Measurements from ENCODE around the gene FBXO31.

The FBXO31 gene

GRCh38 chr16:87330257-87330624 is 53.3 kb downstream of the FBXO31 start (continued):
- TF ChIP-seq ZNF354C (tag by site-specific recombination; IDR thresholded peaks at IDR 0.05; ENCODE audit: borderline replicate concordance, low read depth) = no peak
- no peak for TF ChIP-seq ZBTB26 (tag by site-specific recombination; optimal IDR thresholded peaks at IDR 0.05)
- TF ChIP-seq TRIM28 (IDR thresholded peaks at IDR 0.05; ENCODE audit: borderline replicate concordance, low read length) = no peak

- Histone ChIP-seq H3K4me3 (ENCODE audit: low read depth, low read length) (no peak overlapping the region), H3K27ac (ENCODE audit: extremely low read depth, low read depth, low read length) (no peak overlapping the region), H3K36me3 (ENCODE audit: control insufficient read depth in 2 of 2, insufficient read depth in 1 of 2, low read length in 2 of 2) (peaks cover 0 to 68% of the 10 kb centered on the region in 2 experiments; a peak in 1 of 3 replicates), H3K9me3 (ENCODE audit: control insufficient read depth, insufficient read depth, low read depth, low read length) (no peaks in the 10 kb centered on the region), H3K4me1 (ENCODE audit: control insufficient read depth, insufficient read depth, low read length) (no peaks in the 10 kb centered on the region)
- ChIA-PET POLR2A (no interaction called here), CTCF (no interaction called here)
- no peak for TF ChIP-seq ATF2 (tag by site-specific recombination; IDR thresholded peaks at IDR 0.05; ENCODE audit: low read depth)
- TF ChIP-seq ZNF624 (tag by site-specific recombination; IDR thresholded peaks at IDR 0.05) = no peak
- TF ChIP-seq ZBTB8A (tag by site-specific recombination; IDR thresholded peaks at IDR 0.05) = no peak
- no peak for TF ChIP-seq ZSCAN23 (tag by site-specific recombination; IDR thresholded peaks at IDR 0.05)
- TF ChIP-seq OSR2 (tag by site-specific recombination; IDR thresholded peaks at IDR 0.05) = no peak
These were observed 53.9 kb downstream of the FBXO31 start for GRCh38 chr16:87329436-87330256.

DNA sequence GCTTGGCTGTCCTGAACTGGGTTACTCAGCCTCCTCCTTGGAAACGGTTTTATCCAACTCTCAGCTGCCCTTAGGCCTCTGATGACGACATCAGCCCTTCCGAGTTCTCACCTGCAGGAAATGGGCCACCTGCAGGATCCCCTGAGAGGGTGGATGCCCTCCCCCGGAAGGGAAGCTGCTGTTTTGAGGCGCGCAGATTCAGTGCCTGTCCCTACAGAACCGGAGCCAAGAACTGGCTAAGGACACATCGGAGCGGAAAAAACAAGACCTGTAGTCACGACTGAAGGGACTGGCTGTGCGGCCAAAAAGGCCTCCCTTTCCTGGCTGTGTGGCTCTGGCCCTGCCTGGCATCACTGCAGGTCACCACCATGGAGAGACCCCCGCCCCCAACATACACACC is 54.7 kb downstream of the FBXO31 start:
- POLR2A ChIA-PET = no interaction called here
- Histone ChIP-seq H3K9me3 (ENCODE audit: control insufficient read depth, insufficient read depth, low read depth, low read length) (no peaks in the 10 kb centered on the region), H3K27ac (ENCODE audit: extremely low read depth, low read depth, low read length) (no peak overlapping the region), H3K4me1 (ENCODE audit: control insufficient read depth, insufficient read depth, low read length) (no peaks in the 10 kb centered on the region), H3K36me3 (ENCODE audit: control insufficient read depth in 2 of 2, insufficient read depth in 1 of 2, low read length in 2 of 2) (peaks cover 0 to 60% of the 10 kb centered on the region in 2 experiments; a peak in 1 of 3 replicates), H3K4me3 (ENCODE audit: low read depth, low read length) (no peak overlapping the region)
- TF ChIP-seq YY2 (tag by site-specific recombination; IDR thresholded peaks at IDR 0.05) (no peak), SCRT1 (tag by site-specific recombination; IDR thresholded peaks at IDR 0.05; ENCODE audit: borderline replicate concordance) (no peak), ZNF18 (tag by site-specific recombination; IDR thresholded peaks at IDR 0.05) (no peak), ZNF664 (tag by site-specific recombination; IDR thresholded peaks at IDR 0.05) (no peak), ZNF274 (IDR thresholded peaks at IDR 0.05; ENCODE audit: low read length) (no peak), ZNF274 (tag by site-specific recombination; IDR thresholded peaks at IDR 0.05; ENCODE audit: borderline replicate concordance) (no peak), ZNF670 (tag by site-specific recombination; IDR thresholded peaks at IDR 0.05; ENCODE audit: low read depth) (no peak), ZBTB1 (tag by site-specific recombination; IDR thresholded peaks at IDR 0.05) (no peak), ZNF514 (tag by site-specific recombination; IDR thresholded peaks at IDR 0.05) (no peak), ZSCAN23 (tag by site-specific recombination; IDR thresholded peaks at IDR 0.05) (no peak), ZNF785 (tag by site-specific recombination; IDR thresholded peaks at IDR 0.05) (no peak), SP2 (tag by site-specific recombination; IDR thresholded peaks at IDR 0.05) (no peak), SCRT2 (tag by site-specific recombination; IDR thresholded peaks at IDR 0.05) (no peak), ZNF184 (tag by site-specific recombination; IDR thresholded peaks at IDR 0.05) (no peak), MYNN (tag by site-specific recombination; IDR thresholded peaks at IDR 0.05; ENCODE audit: borderline replicate concordance) (no peak), SALL2 (tag by site-specific recombination; IDR thresholded peaks at IDR 0.05; ENCODE audit: borderline replicate concordance) (no peak), HIC1 (tag by site-specific recombination; IDR thresholded peaks at IDR 0.05) (no peak)
- TF ChIP-seq, protein P1, sequence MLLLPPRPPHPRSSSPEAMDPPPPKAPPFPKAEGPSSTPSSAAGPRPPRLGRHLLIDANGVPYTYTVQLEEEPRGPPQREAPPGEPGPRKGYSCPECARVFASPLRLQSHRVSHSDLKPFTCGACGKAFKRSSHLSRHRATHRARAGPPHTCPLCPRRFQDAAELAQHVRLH (tag by site-specific recombination; IDR thresholded peaks at IDR 0.05) = no peak
- CTCF ChIA-PET = no interaction called here

Data from HEK293 (cell line).